GM11168 (cell line): ENCODE data around the gene SHLD2.
"Not testable (repeated sequence)": the region's sequence is repeated elsewhere in the genome, so short reads cannot be mapped to it uniquely, and the experiment has no call there.

ENCODE experiments used
- in situ Hi-C: fragments of 300-500 bp; cut with MboI; formaldehyde crosslinking; loops from one replicate; pipeline ENCODE4 v1.12.0; 2022; ENCODE audit warnings: low sequenced_read_pairs; ENCODE audit not compliant: unreplicated experiment

Gene SHLD2

GRCh38 chr10:87083576-87084290, 11.3 kb upstream of the SHLD2 start:
- in situ Hi-C loops, result not testable (repeated sequence)

DNA sequence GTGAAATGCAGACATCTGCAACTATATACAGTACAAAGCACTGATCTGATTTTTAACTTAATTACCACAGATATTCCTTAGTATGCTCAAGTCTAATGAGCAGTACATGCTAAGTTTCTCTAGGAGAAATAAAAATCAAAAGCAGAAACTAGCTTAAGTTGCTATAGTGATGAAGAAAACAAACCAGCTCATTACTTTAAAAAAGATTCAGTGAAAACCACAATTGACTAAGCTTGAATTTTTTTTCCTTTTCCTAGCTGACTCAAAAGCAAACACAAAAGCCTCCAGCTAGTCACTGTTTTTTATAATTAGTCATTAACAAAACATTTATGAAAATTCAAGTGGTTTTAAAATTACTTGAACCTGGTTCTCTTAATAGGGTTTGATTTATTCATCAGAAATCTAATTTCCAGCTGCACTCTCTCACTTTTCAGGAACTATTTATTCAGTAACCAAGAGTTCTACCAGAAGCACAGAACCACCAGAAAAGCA, 10.7 kb upstream of the SHLD2 start:
- in situ Hi-C loops, result not testable (repeated sequence)

- in situ Hi-C loops, result no loop called here
Observed at GRCh38 chr10:87085537-87085936, 9.5 kb upstream of the SHLD2 start.

- in situ Hi-C loops, result no loop called here
Observed at GRCh38 chr10:87089746-87090145, 5.3 kb upstream of the SHLD2 start.

DNA sequence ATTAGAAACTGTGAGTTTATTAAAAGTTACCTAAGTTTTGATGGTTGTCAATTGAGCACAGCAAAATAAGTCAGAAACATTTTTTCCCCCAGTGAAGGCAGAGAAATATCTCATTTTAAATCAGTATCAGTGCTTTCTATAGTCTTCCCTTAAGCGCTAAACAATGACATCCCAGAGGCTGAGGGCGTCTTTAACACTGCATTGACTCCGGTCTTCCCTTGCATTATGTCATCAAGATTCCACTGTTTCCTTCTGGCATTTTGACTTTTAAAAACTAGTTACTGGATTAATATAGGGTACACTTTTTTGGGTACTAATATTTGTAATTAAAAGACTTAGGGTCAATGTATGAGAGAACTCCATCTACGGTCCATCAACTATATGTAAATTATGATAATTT, 4.2 kb upstream of the SHLD2 start:
- in situ Hi-C loops, result no loop called here

DNA sequence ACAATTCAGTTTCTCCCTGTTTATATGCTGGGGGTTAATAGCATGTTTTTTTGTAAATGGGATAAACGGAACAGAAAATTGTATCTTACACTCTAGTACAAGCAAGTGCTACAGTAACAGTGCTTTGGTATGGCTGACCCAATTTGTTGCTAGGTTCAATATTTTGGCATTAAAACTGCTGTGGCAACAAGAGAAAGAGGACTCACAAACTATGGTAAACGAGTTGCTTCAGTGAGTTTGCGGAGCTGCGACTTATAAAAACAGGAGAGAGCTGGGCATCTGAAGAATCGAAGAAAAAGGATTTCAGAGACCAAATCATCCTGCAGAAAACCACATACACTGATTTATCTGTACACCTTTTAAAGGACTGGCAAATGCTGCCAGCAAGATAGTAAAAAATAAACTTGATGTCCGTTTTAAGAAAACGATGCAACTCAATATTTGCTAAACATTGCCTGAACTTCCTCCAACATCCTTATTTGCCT, 2.6 kb upstream of the SHLD2 start:
- in situ Hi-C loops, result no loop called here

DNA sequence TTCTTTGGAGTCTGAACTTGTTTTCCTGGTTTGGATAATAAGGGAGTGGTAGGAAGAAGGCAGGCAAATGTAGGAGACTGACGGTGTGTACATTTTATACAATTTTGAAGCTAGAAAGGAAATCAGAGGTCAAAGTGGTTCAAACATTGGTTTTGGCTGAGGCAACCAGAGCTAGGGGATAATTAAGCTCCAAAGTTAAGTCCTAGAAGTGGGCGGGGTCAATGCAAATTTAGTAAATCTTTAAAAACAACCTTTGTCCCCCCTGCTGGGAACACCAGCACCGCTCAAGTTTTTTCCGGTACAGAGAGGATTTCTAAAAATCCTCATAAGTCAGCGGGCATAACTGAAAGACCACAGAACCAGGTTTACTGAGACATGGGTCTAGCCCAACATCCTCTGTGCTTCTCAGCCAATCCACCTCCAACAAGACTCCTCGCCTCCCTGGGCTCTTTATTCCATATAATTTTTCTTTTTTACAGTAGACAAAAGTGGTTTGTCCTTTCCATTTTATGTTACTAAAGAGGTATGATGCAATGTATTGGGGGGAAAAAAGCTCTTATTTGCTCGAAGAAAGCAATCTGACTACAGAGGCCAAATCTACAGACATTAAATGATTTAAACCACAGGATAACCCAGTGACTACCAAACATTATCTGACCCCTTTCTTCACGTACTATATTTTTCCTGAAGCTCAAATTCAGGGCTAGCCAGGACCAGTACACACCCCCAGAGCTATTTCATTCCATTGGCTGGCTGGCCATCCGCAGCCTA, 2.0 kb upstream of the SHLD2 start:
- in situ Hi-C loops, result no loop called here

DNA sequence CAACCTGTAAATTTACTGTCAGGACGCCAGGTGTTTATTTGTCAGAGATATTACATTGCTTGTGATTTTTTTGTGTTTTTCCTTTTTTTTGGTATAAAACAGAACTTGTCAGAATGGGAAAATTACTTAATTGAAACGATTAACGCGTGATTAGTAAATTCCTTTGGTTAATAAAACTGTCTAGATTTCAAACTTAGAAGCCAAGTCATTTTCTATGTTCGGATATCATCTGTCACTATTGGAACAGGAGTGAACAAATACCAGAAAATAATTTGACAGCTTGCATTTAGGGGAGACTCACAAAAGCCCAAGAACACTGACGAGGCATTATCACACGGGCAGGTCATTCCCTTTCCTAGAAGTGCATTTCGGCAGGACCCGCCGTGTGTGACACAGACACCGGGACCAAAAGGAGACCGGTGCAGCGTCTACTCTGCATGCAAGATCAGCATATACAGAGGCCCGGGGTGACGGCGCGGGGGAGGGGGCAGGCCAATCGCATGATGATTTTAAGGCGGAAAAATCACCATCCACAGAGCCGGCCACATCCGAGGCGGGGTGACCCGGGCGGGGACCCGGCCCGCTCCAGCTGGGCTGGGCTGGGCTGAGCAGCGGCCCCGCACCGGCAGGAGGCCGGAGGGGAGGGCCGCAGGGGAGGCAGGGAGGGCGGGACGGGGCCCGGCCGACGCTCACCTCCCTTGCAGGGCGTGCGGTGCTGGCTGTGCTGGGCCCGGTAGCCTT, 1.2 kb upstream of the SHLD2 start:
- in situ Hi-C loops, result no loop called here

GRCh38 chr10:87095236-87095945, 385 bp downstream of the SHLD2 start:
- in situ Hi-C loops, result no loop called here

DNA sequence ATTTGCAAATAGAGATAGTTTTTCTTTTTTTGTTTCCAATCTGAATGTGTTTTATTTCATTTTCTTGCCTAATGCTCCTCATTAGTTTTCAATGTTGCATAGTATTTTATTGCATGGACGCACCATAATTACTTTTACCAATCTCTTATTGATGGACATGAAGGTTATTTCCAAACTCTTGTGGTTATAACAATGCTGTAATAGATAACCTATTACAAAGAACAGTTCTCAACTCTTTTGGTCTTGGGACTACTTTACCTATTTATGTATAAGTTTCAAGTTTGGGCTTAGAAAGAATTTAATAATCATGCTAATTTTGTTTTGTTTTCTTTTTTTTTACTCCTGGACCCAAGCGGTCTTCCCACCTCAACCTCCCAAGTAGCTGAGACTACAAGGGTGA, 7.0 kb downstream of the SHLD2 start:
- in situ Hi-C loops, result no loop called here

DNA sequence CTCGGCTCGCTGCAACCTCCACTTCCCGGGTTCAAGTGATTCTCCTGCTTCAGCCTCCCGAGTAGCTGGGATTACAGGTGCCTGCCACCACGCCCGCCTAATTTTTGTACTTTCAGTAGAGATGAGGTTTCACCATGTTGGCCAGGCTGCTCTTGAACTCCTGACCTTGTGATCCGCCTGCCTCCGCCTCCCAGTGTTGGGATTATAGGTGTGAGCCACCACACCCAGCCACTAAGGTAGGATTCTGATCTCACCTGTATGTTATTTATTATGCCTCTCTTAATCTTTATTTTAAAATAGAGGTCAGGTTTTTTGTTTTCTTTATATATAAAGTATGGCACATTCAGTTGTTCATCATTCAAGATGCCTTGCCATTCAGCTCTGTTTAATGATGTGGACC, 9.7 kb downstream of the SHLD2 start:
- in situ Hi-C loops, result not testable (repeated sequence)

DNA sequence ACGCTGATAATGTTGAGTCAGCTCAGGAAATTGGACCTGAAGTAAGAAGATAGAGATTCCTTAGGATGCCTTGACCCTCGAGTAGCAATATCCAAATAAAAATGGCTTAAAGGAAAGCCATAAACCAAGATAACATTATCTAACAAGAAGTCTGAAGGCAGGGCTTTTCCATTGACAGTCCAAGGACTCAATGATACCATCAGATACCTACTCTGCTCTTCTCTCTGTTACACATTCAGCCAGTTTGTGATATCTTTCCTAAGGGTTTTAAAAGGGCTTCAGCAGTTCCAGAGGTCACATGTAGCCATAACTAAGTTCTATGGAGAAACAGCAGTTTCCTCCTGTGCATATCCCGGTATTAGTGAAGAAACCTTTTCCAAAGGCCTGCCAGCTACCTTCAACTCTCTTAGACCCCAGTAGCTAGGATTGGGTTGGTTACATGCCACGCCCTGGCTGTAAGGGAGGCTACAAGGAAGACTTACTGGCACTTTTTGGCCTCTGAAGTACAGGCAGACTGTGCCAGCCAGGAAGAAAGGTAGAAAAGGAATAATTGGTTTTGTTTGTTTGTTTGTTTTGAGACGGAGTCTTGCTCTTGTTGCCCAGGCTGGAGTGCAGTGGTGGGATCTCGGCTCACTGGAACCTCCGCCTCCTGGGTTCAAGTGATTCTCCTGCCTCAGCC, 10.6 kb downstream of the SHLD2 start:
- in situ Hi-C loops, result no loop called here

GRCh38 chr10:87118122-87118521, 23.1 kb downstream of the SHLD2 start:
- in situ Hi-C loops, result not testable (repeated sequence)

- in situ Hi-C loops, result not testable (repeated sequence)
Observed at GRCh38 chr10:87119029-87119428, 24.0 kb downstream of the SHLD2 start.

GRCh38 chr10:87123351-87123750, 28.3 kb downstream of the SHLD2 start:
- in situ Hi-C loops, result not testable (repeated sequence)

DNA sequence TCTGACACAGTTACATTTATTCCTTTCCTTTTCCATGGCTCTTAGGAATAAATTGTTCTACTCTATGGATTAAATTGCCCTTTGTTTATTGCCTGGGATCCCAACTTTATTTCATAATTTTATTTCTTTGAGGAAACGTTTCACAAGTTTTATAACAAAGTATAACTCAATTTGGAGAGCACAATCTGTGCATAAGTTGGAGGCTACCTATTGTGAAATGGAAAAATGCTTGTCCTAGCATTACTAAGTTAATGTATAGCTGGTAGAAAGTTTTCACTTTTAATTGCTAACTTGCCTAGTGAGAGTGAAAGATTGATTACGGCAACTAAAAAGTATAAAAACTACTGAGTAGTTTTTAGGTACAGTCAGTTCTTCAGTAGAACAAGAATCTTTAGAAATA, 32.0 kb downstream of the SHLD2 start:
- in situ Hi-C loops, result not testable (repeated sequence)

- in situ Hi-C loops, result not testable (repeated sequence)
Observed at GRCh38 chr10:87127607-87128156, 32.7 kb downstream of the SHLD2 start.

GRCh38 chr10:87132176-87132575, 37.2 kb downstream of the SHLD2 start:
- in situ Hi-C loops, result not testable (repeated sequence)

GRCh38 chr10:87133936-87134335, 38.9 kb downstream of the SHLD2 start:
- in situ Hi-C loops, result not testable (repeated sequence)
